OCI-LY1 (cell line): ENCODE measurements around the gene ADAM11.

Source experiments
- H2AFZ ChIP-seq: fragments of 200-600 bp; sonication (generic), shearing (Covaris generic); 2 replicates; pipeline ENCODE4 v1.6.0; 2014; ENCODE audit warnings: antibody characterized with exemption, mild to moderate bottlenecking, low read length
- H3F3A ChIP-seq: fragments of 200-600 bp; sonication (generic), shearing (Covaris generic); 2 replicates; pipeline ENCODE4 v1.6.0; 2014; ENCODE audit warnings: mild to moderate bottlenecking, antibody characterized with exemption, low read length, moderate library complexity; ENCODE audit not compliant: insufficient read depth
- H3K27ac ChIP-seq: fragments of 200-600 bp; sonication (generic); 2 replicates; pipeline ENCODE4 v1.5.1; 2014; ENCODE audit warnings: low read length, mixed run types, mild to moderate bottlenecking, low read depth; ENCODE audit not compliant: poor library complexity, severe bottlenecking
- H3K27me3 ChIP-seq: fragments of 200-600 bp; sonication (generic); 2 replicates; pipeline ENCODE4 v1.6.0; 2014; ENCODE audit warnings: antibody characterized with exemption, mild to moderate bottlenecking, low read length, moderate library complexity; ENCODE audit not compliant: insufficient read depth
- H3K36me3 ChIP-seq: fragments of 200-600 bp; sonication (generic); 2 replicates; pipeline ENCODE4 v1.6.1; 2014; ENCODE audit warnings: mild to moderate bottlenecking, antibody characterized with exemption, low read length, moderate library complexity, mixed read lengths; ENCODE audit not compliant: insufficient read depth
- H3K4me1 ChIP-seq: fragments of 200-600 bp; sonication (generic); 2 replicates; pipeline ENCODE4 v1.5.1; 2014; ENCODE audit warnings: mild to moderate bottlenecking, low read length, moderate library complexity; ENCODE audit not compliant: insufficient read depth, severe bottlenecking
- H3K4me2 ChIP-seq: fragments of 200-600 bp; sonication (generic), shearing (Covaris generic); 2 replicates; pipeline ENCODE4 v1.6.1; 2014; ENCODE audit warnings: low read length
- H3K4me3 ChIP-seq: fragments of 200-600 bp; sonication (generic); 2 replicates; pipeline ENCODE4 v1.5.1; 2014; ENCODE audit warnings: low read length, low read depth, mild to moderate bottlenecking, mixed read lengths; ENCODE audit not compliant: poor library complexity, severe bottlenecking
- H3K79me2 ChIP-seq: fragments of 200-600 bp; shearing (Covaris generic); 2 replicates; pipeline ENCODE4 v1.6.1; 2016; ENCODE audit warnings: mixed run types, low read length, mixed read lengths; ENCODE audit not compliant: insufficient read depth
- H3K9ac ChIP-seq: fragments of 200-600 bp; sonication (generic), shearing (Covaris generic); 2 replicates; pipeline ENCODE4 v1.6.1; 2014; ENCODE audit warnings: mild to moderate bottlenecking, low read length, mixed read lengths
- H3K9me2 ChIP-seq: fragments of 200-600 bp; sonication (generic), shearing (Covaris generic); 2 replicates; pipeline ENCODE4 v1.6.1; 2014; ENCODE audit warnings: low read depth, mild to moderate bottlenecking, low read length, mixed read lengths
- H3K9me3 ChIP-seq: fragments of 200-600 bp; shearing (Covaris generic); 2 replicates; pipeline ENCODE4 v1.6.1; 2014; ENCODE audit warnings: low read length, mixed read lengths
- H4K20me1 ChIP-seq: fragments of 200-600 bp; sonication (generic), shearing (Covaris generic); 2 replicates; pipeline ENCODE4 v1.6.0; 2016; ENCODE audit warnings: mild to moderate bottlenecking, low read length; ENCODE audit not compliant: insufficient read depth
- CTCF ChIP-seq: fragments of 200-600 bp; sonication (generic), shearing (Covaris generic); IDR thresholded peaks from 2 replicates; pipeline ENCODE4 v1.5.1; 2017; ENCODE audit warnings: mild to moderate bottlenecking, antibody characterized with exemption, low read length, moderate library complexity, mixed read lengths
- EZH2 ChIP-seq: fragments of 200-600 bp; sonication (generic), shearing (Covaris generic); IDR thresholded peaks from 2 replicates; pipeline ENCODE4 v1.8.0; 2017; ENCODE audit warnings: borderline replicate concordance, mixed run types, mild to moderate bottlenecking, antibody characterized with exemption, low read length, moderate library complexity, mixed read lengths

ADAM11 gene

GRCh38 chr17:44751331-44751730, 7.5 kb upstream of the ADAM11 start:
- H3K4me2 ChIP-seq: no peak overlapping the region
- H3K79me2 ChIP-seq: no peaks in the 10 kb centered on the region
- H3K9me2 ChIP-seq: no peaks in the 10 kb centered on the region
- H3K4me3 ChIP-seq: no peak overlapping the region
- no peaks in the 10 kb centered on the region for H4K20me1 ChIP-seq
- H3F3A ChIP-seq: no peaks in the 10 kb centered on the region
- H2AFZ ChIP-seq: no peak overlapping the region
- TF ChIP-seq CTCF (no peak), EZH2 (no peak)
- H3K36me3 ChIP-seq: peaks cover 25% of the 10 kb centered on the region
- H3K4me1 ChIP-seq: no peaks in the 10 kb centered on the region
- no peak overlapping the region for H3K9ac ChIP-seq
- H3K9me3 ChIP-seq: no peaks in the 10 kb centered on the region
- H3K27me3 ChIP-seq: no peaks in the 10 kb centered on the region
- H3K27ac ChIP-seq: no peak overlapping the region

- peaks cover 25% of the 10 kb centered on the region for H3K36me3 ChIP-seq
Observed at GRCh38 chr17:44751806-44752205, 7.0 kb upstream of the ADAM11 start.

GRCh38 chr17:44752953-44753861, 5.6 kb upstream of the ADAM11 start:
- Histone ChIP-seq H4K20me1 (no peaks in the 10 kb centered on the region), H3K79me2 (no peaks in the 10 kb centered on the region), H3K27me3 (0 out of 2 replicates have a peak, but pooled peaks cover 6% of the 10 kb centered on the region), H2AFZ (no peak overlapping the region), H3K36me3 (peaks cover 17% of the 10 kb centered on the region; the same call in 1 of the 2 replicates), H3K9ac (no peak overlapping the region), H3K4me1 (no peaks in the 10 kb centered on the region), H3K4me3 (no peak overlapping the region), H3K4me2 (no peak overlapping the region), H3K9me3 (no peaks in the 10 kb centered on the region), H3K27ac (no peak overlapping the region), H3F3A (no peaks in the 10 kb centered on the region), H3K9me2 (no peaks in the 10 kb centered on the region)
- TF ChIP-seq EZH2 (no peak), CTCF (no peak)

More at GRCh38 chr17:44751806-44752205, 7.0 kb upstream of the ADAM11 start:
- Histone ChIP-seq H3K9ac (no peak overlapping the region), H3K27ac (no peak overlapping the region), H3K79me2 (no peaks in the 10 kb centered on the region), H2AFZ (no peak overlapping the region), H3F3A (no peaks in the 10 kb centered on the region), H3K9me3 (no peaks in the 10 kb centered on the region), H3K27me3 (no peaks in the 10 kb centered on the region), H3K4me2 (no peak overlapping the region), H3K4me1 (no peaks in the 10 kb centered on the region), H4K20me1 (no peaks in the 10 kb centered on the region), H3K9me2 (no peaks in the 10 kb centered on the region), H3K4me3 (no peak overlapping the region)
- TF ChIP-seq EZH2 (no peak), CTCF (no peak)
